Measurements from ENCODE around the gene WNT11.

Gene WNT11

GRCh38 chr11:76155500-76156227, 50.6 kb downstream of the WNT11 start:
- H3K9me3 Mint-ChIP-seq (ENCODE audit: low read depth), result no peaks in the 10 kb centered on the region
- peaks cover 22% of the 10 kb centered on the region for H3K4me1 Mint-ChIP-seq (ENCODE audit: low read depth)
- no peaks in the 10 kb centered on the region for H3K36me3 Mint-ChIP-seq
- peaks cover 4% of the 10 kb centered on the region for H3K27me3 Mint-ChIP-seq
- no peak overlapping the region for H3K27ac Mint-ChIP-seq
- H3K4me3 Mint-ChIP-seq, result no peak overlapping the region

- H3K4me1 Mint-ChIP-seq (ENCODE audit: low read depth), result peaks cover 22% of the 10 kb centered on the region
- no peaks in the 10 kb centered on the region for H3K36me3 Mint-ChIP-seq
- H3K4me3 Mint-ChIP-seq, result peak overlapping the region; percentile 83
- H3K27ac Mint-ChIP-seq, result no peak overlapping the region
- H3K27me3 Mint-ChIP-seq, result peaks cover 4% of the 10 kb centered on the region
- no peaks in the 10 kb centered on the region for H3K9me3 Mint-ChIP-seq (ENCODE audit: low read depth)
Measured at GRCh38 chr11:76153571-76153923, 52.8 kb downstream of the WNT11 start.

GRCh38 chr11:76152741-76153570, 53.3 kb downstream of the WNT11 start:
- Mint-ChIP-seq H3K36me3 (no peaks in the 10 kb centered on the region), H3K9me3 (ENCODE audit: low read depth) (no peaks in the 10 kb centered on the region), H3K27ac (peak overlapping the region; percentile 6), H3K27me3 (peaks cover 4% of the 10 kb centered on the region), H3K4me3 (peak overlapping the region; percentile 83), H3K4me1 (ENCODE audit: low read depth) (peaks cover 22% of the 10 kb centered on the region)

GRCh38 chr11:76152086-76152681, 54.1 kb downstream of the WNT11 start:
- peaks cover 4% of the 10 kb centered on the region for H3K27me3 Mint-ChIP-seq
- H3K9me3 Mint-ChIP-seq (ENCODE audit: low read depth), result no peaks in the 10 kb centered on the region
- no peaks in the 10 kb centered on the region for H3K36me3 Mint-ChIP-seq
- H3K4me3 Mint-ChIP-seq, result peak overlapping the region; percentile 83
- peaks cover 22% of the 10 kb centered on the region for H3K4me1 Mint-ChIP-seq (ENCODE audit: low read depth)
- no peak overlapping the region for H3K27ac Mint-ChIP-seq

GRCh38 chr11:76151556-76152085, 54.7 kb downstream of the WNT11 start:
- Mint-ChIP-seq H3K27ac (no peak overlapping the region), H3K4me1 (ENCODE audit: low read depth) (peaks cover 22% of the 10 kb centered on the region), H3K9me3 (ENCODE audit: low read depth) (no peaks in the 10 kb centered on the region), H3K27me3 (peaks cover 4% of the 10 kb centered on the region), H3K4me3 (peak overlapping the region; percentile 83), H3K36me3 (no peaks in the 10 kb centered on the region)

GRCh38 chr11:76150141-76150540, 56.2 kb downstream of the WNT11 start:
- H3K27ac Mint-ChIP-seq, result no peak overlapping the region
- H3K4me3 Mint-ChIP-seq, result no peak overlapping the region
- H3K27me3 Mint-ChIP-seq, result peaks cover 4% of the 10 kb centered on the region
- H3K36me3 Mint-ChIP-seq, result no peaks in the 10 kb centered on the region
- H3K4me1 Mint-ChIP-seq (ENCODE audit: low read depth), result peaks cover 22% of the 10 kb centered on the region
- no peaks in the 10 kb centered on the region for H3K9me3 Mint-ChIP-seq (ENCODE audit: low read depth)

- H3K4me1 Mint-ChIP-seq (ENCODE audit: low read depth), result peaks cover 22% of the 10 kb centered on the region
- H3K36me3 Mint-ChIP-seq, result no peaks in the 10 kb centered on the region
- H3K4me3 Mint-ChIP-seq, result no peak overlapping the region
- H3K27ac Mint-ChIP-seq, result no peak overlapping the region
- no peaks in the 10 kb centered on the region for H3K9me3 Mint-ChIP-seq (ENCODE audit: low read depth)
- H3K27me3 Mint-ChIP-seq, result peaks cover 4% of the 10 kb centered on the region
Measured at GRCh38 chr11:76149713-76150112, 56.6 kb downstream of the WNT11 start.

GRCh38 chr11:76148941-76149613, 57.2 kb downstream of the WNT11 start:
- Mint-ChIP-seq H3K27me3 (peaks cover 4% of the 10 kb centered on the region), H3K9me3 (ENCODE audit: low read depth) (no peaks in the 10 kb centered on the region), H3K4me3 (no peak overlapping the region), H3K36me3 (no peaks in the 10 kb centered on the region), H3K4me1 (ENCODE audit: low read depth) (peaks cover 22% of the 10 kb centered on the region), H3K27ac (no peak overlapping the region)

GRCh38 chr11:76148231-76148630, 58.1 kb downstream of the WNT11 start:
- Mint-ChIP-seq H3K4me3 (no peak overlapping the region), H3K4me1 (ENCODE audit: low read depth) (peaks cover 18% of the 10 kb centered on the region), H3K9me3 (ENCODE audit: low read depth) (no peaks in the 10 kb centered on the region), H3K27me3 (peaks cover 4% of the 10 kb centered on the region), H3K36me3 (no peaks in the 10 kb centered on the region), H3K27ac (no peak overlapping the region)

- Mint-ChIP-seq H3K27me3 (peaks cover 4% of the 10 kb centered on the region), H3K9me3 (ENCODE audit: low read depth) (no peaks in the 10 kb centered on the region), H3K36me3 (peaks cover 3% of the 10 kb centered on the region), H3K27ac (no peak overlapping the region), H3K4me1 (ENCODE audit: low read depth) (peaks cover 9% of the 10 kb centered on the region), H3K4me3 (no peak overlapping the region)
Measured at GRCh38 chr11:76147106-76147740, 59.1 kb downstream of the WNT11 start.

GRCh38 chr11:76143274-76143673, 63.0 kb downstream of the WNT11 start:
- no peak overlapping the region for H3K4me3 Mint-ChIP-seq
- no peaks in the 10 kb centered on the region for H3K27me3 Mint-ChIP-seq
- H3K4me1 Mint-ChIP-seq (ENCODE audit: low read depth), result no peaks in the 10 kb centered on the region
- H3K9me3 Mint-ChIP-seq (ENCODE audit: low read depth), result no peaks in the 10 kb centered on the region
- no peak overlapping the region for H3K27ac Mint-ChIP-seq
- H3K36me3 Mint-ChIP-seq, result peaks cover 8% of the 10 kb centered on the region

- no peaks in the 10 kb centered on the region for H3K4me1 Mint-ChIP-seq (ENCODE audit: low read depth)
- no peaks in the 10 kb centered on the region for H3K27me3 Mint-ChIP-seq
- no peak overlapping the region for H3K4me3 Mint-ChIP-seq
- no peaks in the 10 kb centered on the region for H3K9me3 Mint-ChIP-seq (ENCODE audit: low read depth)
- H3K27ac Mint-ChIP-seq, result no peak overlapping the region
- peaks cover 8% of the 10 kb centered on the region for H3K36me3 Mint-ChIP-seq
Measured at GRCh38 chr11:76141901-76142588, 64.3 kb downstream of the WNT11 start.

GRCh38 chr11:76140912-76141574, 65.3 kb downstream of the WNT11 start:
- H3K9me3 Mint-ChIP-seq (ENCODE audit: low read depth), result no peaks in the 10 kb centered on the region
- H3K27me3 Mint-ChIP-seq, result no peaks in the 10 kb centered on the region
- peaks cover 8% of the 10 kb centered on the region for H3K36me3 Mint-ChIP-seq
- no peak overlapping the region for H3K27ac Mint-ChIP-seq
- no peak overlapping the region for H3K4me3 Mint-ChIP-seq
- no peaks in the 10 kb centered on the region for H3K4me1 Mint-ChIP-seq (ENCODE audit: low read depth)

Data from activated naive CD8-positive, alpha-beta T cell (primary cell).